ENCODE data around the gene GJB4.
"Not testable (repeated sequence)": the region's sequence is repeated elsewhere in the genome, so short reads cannot be mapped to it uniquely, and the experiment has no call there.

GJB4 gene

DNA sequence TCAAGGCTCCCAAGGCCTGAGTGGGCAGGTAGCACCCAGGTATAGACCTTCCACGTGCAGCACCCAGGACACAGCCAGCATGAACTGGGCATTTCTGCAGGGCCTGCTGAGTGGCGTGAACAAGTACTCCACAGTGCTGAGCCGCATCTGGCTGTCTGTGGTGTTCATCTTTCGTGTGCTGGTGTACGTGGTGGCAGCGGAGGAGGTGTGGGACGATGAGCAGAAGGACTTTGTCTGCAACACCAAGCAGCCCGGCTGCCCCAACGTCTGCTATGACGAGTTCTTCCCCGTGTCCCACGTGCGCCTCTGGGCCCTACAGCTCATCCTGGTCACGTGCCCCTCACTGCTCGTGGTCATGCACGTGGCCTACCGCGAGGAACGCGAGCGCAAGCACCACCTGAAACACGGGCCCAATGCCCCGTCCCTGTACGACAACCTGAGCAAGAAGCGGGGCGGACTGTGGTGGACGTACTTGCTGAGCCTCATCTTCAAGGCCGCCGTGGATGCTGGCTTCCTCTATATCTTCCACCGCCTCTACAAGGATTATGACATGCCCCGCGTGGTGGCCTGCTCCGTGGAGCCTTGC, 1.7 kb downstream of the GJB4 start:
- no peak for DNase-seq
- H3K36me3 ChIP-seq (ENCODE audit: control insufficient read depth, insufficient read depth, low read length): no peaks in the 10 kb centered on the region
- no peak overlapping the region for H3K27ac ChIP-seq (ENCODE audit: insufficient read depth, low read length, poor library complexity, severe bottlenecking)
- H3K9me3 ChIP-seq (ENCODE audit: control insufficient read depth, low read length): no peaks in the 10 kb centered on the region
- no peaks in the 10 kb centered on the region for H3K27me3 ChIP-seq (replicated peaks; ENCODE audit: control insufficient read depth, insufficient read depth, low read length, poor library complexity, severe bottlenecking)
- H3K4me3 ChIP-seq (ENCODE audit: insufficient read depth, low read depth, low read length, poor library complexity, severe bottlenecking): no peak overlapping the region
- H3K4me1 ChIP-seq (ENCODE audit: control insufficient read depth, insufficient read depth, low read length, poor library complexity, severe bottlenecking): no peaks in the 10 kb centered on the region

DNA sequence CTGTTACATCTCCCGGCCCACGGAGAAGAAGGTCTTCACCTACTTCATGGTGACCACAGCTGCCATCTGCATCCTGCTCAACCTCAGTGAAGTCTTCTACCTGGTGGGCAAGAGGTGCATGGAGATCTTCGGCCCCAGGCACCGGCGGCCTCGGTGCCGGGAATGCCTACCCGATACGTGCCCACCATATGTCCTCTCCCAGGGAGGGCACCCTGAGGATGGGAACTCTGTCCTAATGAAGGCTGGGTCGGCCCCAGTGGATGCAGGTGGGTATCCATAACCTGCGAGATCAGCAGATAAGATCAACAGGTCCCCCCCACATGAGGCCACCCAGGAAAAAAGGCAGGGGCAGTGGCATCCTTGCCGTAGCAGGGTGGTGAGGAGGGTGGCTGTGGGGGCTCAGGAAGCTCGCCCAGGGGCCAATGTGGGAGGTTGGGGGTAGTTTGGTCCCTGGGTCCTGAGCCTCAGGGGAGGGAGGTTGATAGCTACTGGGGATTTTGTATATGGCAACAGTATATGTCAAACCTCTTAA, 2.3 kb downstream of the GJB4 start:
- DNase-seq: no peak
- Histone ChIP-seq H3K4me1 (ENCODE audit: control insufficient read depth, insufficient read depth, low read length, poor library complexity, severe bottlenecking) (no peaks in the 10 kb centered on the region), H3K27ac (ENCODE audit: insufficient read depth, low read length, poor library complexity, severe bottlenecking) (no peak overlapping the region), H3K27me3 (replicated peaks; ENCODE audit: control insufficient read depth, insufficient read depth, low read length, poor library complexity, severe bottlenecking) (no peaks in the 10 kb centered on the region), H3K36me3 (ENCODE audit: control insufficient read depth, insufficient read depth, low read length) (no peaks in the 10 kb centered on the region), H3K9me3 (ENCODE audit: control insufficient read depth, low read length) (no peaks in the 10 kb centered on the region), H3K4me3 (ENCODE audit: insufficient read depth, low read depth, low read length, poor library complexity, severe bottlenecking) (no peak overlapping the region)

DNA sequence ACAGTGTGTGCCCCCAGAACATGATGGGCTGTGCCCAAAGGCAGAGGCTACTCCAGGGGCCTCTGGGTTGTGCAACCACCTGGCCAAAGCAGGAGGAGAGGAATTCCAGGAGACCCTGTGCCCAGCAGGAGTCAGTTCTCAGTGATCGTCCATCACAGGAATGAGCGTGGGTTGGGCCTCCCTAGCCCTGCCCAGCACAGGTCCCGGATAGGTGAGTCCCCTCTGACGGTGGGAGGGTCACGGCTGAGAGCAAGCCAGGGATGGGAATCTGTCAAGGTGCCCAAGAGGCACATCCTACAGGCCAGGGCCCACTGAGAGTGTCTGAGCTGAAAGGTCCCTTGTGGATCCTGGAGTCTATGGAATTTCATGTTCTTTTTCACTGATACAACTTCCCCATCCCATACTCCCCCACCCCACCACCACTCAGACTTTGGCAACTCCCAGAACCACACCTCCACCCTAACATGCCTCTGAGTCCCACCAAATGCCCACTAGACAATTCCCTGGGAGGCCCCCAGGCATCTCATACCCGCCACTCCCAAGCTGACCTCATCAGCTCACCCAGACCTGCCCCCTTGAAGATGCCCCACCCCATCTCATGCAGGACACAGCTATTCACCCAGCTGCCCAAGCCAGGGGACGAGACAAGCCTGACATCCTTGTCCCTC, 3.1 kb downstream of the GJB4 start:
- no peak overlapping the region for H3K4me3 ChIP-seq (ENCODE audit: insufficient read depth, low read depth, low read length, poor library complexity, severe bottlenecking)
- H3K27me3 ChIP-seq (replicated peaks; ENCODE audit: control insufficient read depth, insufficient read depth, low read length, poor library complexity, severe bottlenecking): no peaks in the 10 kb centered on the region
- H3K27ac ChIP-seq (ENCODE audit: insufficient read depth, low read length, poor library complexity, severe bottlenecking): no peak overlapping the region
- DNase-seq: no peak
- no peaks in the 10 kb centered on the region for H3K36me3 ChIP-seq (ENCODE audit: control insufficient read depth, insufficient read depth, low read length)
- H3K4me1 ChIP-seq (ENCODE audit: control insufficient read depth, insufficient read depth, low read length, poor library complexity, severe bottlenecking): no peaks in the 10 kb centered on the region
- H3K9me3 ChIP-seq (ENCODE audit: control insufficient read depth, low read length): no peaks in the 10 kb centered on the region

DNA sequence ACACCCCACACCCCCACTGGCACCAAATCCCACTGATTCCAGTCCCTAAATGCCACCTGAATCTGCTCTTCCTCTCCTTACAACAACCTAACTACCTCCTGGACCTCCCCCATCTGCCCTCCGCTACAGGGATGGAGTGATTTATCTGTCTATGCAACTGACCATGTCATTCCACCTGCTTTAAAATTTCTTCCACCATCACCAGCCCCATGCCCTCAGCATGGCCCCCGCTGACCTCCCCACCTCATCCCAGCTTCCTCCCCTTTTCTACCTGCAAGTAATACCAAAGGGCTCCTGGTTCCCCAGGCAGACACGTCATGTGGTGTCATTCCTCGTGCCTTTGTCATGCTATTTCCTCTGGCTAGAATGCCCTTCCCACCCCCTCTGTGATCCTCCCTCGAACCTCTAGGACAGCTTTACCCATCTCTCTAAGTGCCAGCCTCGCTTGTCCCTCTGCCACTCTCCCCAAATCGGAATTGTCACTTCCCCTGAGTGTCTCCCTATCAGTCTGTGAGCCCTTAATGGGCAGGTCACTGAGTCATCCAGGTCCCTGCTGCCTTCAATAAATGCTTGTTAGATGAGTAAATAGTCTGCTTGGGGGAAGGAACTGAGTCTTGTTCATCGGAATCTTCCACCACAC, 3.7 kb downstream of the GJB4 start:
- Histone ChIP-seq H3K27me3 (replicated peaks; ENCODE audit: control insufficient read depth, insufficient read depth, low read length, poor library complexity, severe bottlenecking) (no peaks in the 10 kb centered on the region), H3K4me3 (ENCODE audit: insufficient read depth, low read depth, low read length, poor library complexity, severe bottlenecking) (no peak overlapping the region), H3K9me3 (ENCODE audit: control insufficient read depth, low read length) (no peaks in the 10 kb centered on the region), H3K36me3 (ENCODE audit: control insufficient read depth, insufficient read depth, low read length) (no peaks in the 10 kb centered on the region), H3K27ac (ENCODE audit: insufficient read depth, low read length, poor library complexity, severe bottlenecking) (no peak overlapping the region), H3K4me1 (ENCODE audit: control insufficient read depth, insufficient read depth, low read length, poor library complexity, severe bottlenecking) (no peaks in the 10 kb centered on the region)
- DNase-seq: no peak

DNA sequence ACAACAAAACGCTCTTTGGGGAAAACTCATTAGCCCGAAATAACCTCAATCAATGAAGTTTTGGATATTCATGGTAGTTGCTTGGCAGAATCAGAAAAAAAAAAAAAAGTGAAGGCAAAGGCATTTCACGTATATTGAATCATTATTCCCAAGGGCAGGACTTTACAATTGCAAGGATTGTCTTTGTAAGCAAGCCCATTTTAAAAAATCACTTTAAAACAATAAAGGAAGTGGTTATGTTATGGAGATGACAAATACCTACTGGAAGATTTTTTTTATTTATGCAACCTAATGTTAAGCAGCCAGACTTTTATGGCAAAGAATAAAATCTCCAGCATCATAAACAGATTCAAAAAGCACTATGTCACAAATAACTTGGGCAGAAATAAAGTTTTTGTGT, 9.3 kb downstream of the GJB4 start:
- no peaks in the 10 kb centered on the region for H3K36me3 ChIP-seq (ENCODE audit: control insufficient read depth, insufficient read depth, low read length)
- H3K27ac ChIP-seq (ENCODE audit: insufficient read depth, low read length, poor library complexity, severe bottlenecking): no peak overlapping the region
- no peak overlapping the region for H3K4me3 ChIP-seq (ENCODE audit: insufficient read depth, low read depth, low read length, poor library complexity, severe bottlenecking)
- no peak for DNase-seq
- H3K4me1 ChIP-seq (ENCODE audit: control insufficient read depth, insufficient read depth, low read length, poor library complexity, severe bottlenecking): no peaks in the 10 kb centered on the region
- H3K27me3 ChIP-seq (replicated peaks; ENCODE audit: control insufficient read depth, insufficient read depth, low read length, poor library complexity, severe bottlenecking): no peaks in the 10 kb centered on the region
- H3K9me3 ChIP-seq (ENCODE audit: control insufficient read depth, low read length): no peaks in the 10 kb centered on the region

DNA sequence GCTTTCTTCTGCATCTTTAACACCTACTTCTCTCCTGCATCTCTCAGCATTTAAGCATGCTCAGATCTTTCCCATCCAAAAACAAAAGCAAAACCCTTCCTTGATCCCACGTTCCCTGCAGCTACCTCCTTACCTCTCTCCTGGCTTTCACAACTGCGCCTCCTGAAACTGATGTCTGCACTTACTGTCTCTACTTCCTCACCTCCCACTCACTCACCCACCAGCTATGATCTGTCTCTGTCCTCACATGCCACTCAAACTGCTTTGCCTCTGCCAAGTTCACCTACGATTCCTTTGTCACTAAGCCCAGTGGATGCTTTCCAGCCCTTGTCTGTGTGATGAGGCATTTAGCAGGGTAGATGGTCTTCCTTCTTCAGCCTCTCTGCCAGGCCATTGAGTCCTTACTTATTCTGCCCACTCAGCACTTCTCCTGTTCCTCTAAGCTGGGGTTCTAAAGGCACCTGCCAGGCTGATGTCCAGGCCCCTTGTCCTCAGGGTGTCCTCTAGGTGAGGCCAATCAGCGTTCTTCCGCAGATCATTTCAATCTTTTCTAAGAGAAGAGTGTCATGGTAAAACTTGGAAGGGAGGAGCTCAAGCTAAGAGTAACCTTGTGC, 11.5 kb downstream of the GJB4 start:
- no peaks in the 10 kb centered on the region for H3K36me3 ChIP-seq (ENCODE audit: control insufficient read depth, insufficient read depth, low read length)
- no peak overlapping the region for H3K27ac ChIP-seq (ENCODE audit: insufficient read depth, low read length, poor library complexity, severe bottlenecking)
- no peaks in the 10 kb centered on the region for H3K9me3 ChIP-seq (ENCODE audit: control insufficient read depth, low read length)
- no peak for DNase-seq
- H3K4me3 ChIP-seq (ENCODE audit: insufficient read depth, low read depth, low read length, poor library complexity, severe bottlenecking): no peak overlapping the region
- H3K27me3 ChIP-seq (replicated peaks; ENCODE audit: control insufficient read depth, insufficient read depth, low read length, poor library complexity, severe bottlenecking): no peaks in the 10 kb centered on the region
- no peaks in the 10 kb centered on the region for H3K4me1 ChIP-seq (ENCODE audit: control insufficient read depth, insufficient read depth, low read length, poor library complexity, severe bottlenecking)

DNA sequence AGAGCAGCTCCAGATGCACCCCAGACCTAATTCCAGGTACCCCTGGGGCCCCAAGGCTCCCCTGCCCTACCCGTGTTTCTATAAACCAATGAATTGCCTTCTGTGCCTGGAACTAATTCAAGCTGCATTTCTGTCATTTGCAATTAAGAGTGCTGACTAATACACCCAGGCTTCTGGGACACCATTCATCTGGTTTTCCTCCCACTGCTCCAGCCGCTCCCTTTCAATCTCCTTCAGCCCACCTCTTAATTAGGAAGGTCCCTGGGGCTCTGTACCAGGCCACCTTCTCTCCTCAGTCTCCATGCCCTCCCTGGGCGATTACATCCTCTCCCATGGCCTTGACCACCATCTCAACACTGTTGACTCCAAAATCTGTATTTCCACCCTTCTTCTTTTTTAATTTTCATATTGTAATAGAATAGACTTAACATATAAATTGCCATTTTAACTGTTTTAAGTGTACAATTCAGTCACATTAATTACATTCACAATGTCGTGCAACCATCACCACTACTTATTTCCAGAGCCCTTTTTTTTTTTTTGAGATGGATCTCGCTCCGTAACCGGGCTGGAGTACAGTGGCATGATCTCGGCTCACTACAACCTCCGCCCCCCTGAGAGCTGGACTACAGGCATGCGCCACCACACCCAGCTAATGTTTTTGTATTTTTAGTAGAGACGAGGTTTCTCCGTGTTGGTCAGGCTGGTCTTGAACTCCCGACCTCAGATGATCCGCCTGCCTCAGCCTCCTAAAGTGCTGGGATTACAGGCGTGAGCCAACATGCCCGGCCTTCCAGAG, 12.2 kb downstream of the GJB4 start:
- H3K4me1 ChIP-seq (ENCODE audit: control insufficient read depth, insufficient read depth, low read length, poor library complexity, severe bottlenecking): no peaks in the 10 kb centered on the region
- no peaks in the 10 kb centered on the region for H3K36me3 ChIP-seq (ENCODE audit: control insufficient read depth, insufficient read depth, low read length)
- DNase-seq: no peak
- no peaks in the 10 kb centered on the region for H3K9me3 ChIP-seq (ENCODE audit: control insufficient read depth, low read length)
- H3K27ac ChIP-seq (ENCODE audit: insufficient read depth, low read length, poor library complexity, severe bottlenecking): no peak overlapping the region
- no peak overlapping the region for H3K4me3 ChIP-seq (ENCODE audit: insufficient read depth, low read depth, low read length, poor library complexity, severe bottlenecking)
- H3K27me3 ChIP-seq (replicated peaks; ENCODE audit: control insufficient read depth, insufficient read depth, low read length, poor library complexity, severe bottlenecking): no peaks in the 10 kb centered on the region

DNA sequence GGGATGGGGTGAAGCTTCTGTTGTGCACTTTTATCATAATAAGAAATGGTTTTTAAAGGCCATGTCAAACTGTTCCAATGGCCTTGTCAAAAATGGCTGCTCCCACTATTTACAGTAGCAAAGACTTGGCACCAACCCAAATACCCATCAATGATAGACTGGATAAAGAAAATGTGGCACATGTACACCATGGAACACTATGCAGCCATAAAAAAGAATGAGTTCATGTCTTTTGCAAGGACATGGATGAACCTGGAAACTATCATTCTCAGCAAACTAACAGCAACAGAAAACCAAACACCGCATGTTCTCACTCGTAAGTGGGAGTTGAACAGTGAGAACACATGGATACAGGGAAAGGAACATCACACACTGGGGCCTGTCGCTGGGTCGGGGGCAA, 13.6 kb downstream of the GJB4 start:
- not testable (repeated sequence) for H3K27me3 ChIP-seq (replicated peaks; ENCODE audit: control insufficient read depth, insufficient read depth, low read length, poor library complexity, severe bottlenecking); H3K36me3 ChIP-seq (ENCODE audit: control insufficient read depth, insufficient read depth, low read length); H3K27ac ChIP-seq (ENCODE audit: insufficient read depth, low read length, poor library complexity, severe bottlenecking); H3K9me3 ChIP-seq (ENCODE audit: control insufficient read depth, low read length); H3K4me1 ChIP-seq (ENCODE audit: control insufficient read depth, insufficient read depth, low read length, poor library complexity, severe bottlenecking); DNase-seq; H3K4me3 ChIP-seq (ENCODE audit: insufficient read depth, low read depth, low read length, poor library complexity, severe bottlenecking)

DNA sequence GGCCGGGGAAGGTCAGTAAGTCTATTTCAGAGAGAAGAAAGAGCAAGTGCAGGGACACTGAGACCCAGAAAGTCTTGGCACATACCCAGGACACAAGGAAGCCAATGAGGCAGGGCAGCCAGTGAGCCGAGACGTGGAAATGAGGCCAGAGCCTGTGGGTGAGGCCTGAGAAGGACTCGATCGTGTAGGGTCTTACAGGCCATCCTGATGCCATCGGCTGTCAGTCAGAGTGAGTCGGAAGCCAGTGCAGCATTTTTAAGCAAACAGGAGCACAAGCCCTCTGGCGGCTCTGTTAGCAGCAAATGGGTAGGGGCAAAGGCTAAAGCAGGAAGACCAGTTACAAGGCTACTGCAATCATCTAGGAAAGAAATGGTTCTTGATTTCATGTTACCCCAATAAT, 15.4 kb downstream of the GJB4 start:
- Histone ChIP-seq H3K36me3 (ENCODE audit: control insufficient read depth, insufficient read depth, low read length) (no peaks in the 10 kb centered on the region), H3K27me3 (replicated peaks; ENCODE audit: control insufficient read depth, insufficient read depth, low read length, poor library complexity, severe bottlenecking) (no peaks in the 10 kb centered on the region), H3K4me1 (ENCODE audit: control insufficient read depth, insufficient read depth, low read length, poor library complexity, severe bottlenecking) (no peaks in the 10 kb centered on the region), H3K9me3 (ENCODE audit: control insufficient read depth, low read length) (no peaks in the 10 kb centered on the region), H3K27ac (ENCODE audit: insufficient read depth, low read length, poor library complexity, severe bottlenecking) (no peak overlapping the region), H3K4me3 (ENCODE audit: insufficient read depth, low read depth, low read length, poor library complexity, severe bottlenecking) (no peak overlapping the region)
- DNase-seq: no peak
